Measurements from ENCODE around the gene TMEM258. TPM values are rescaled to one million over a fixed set of nuclear protein-coding genes. Genes with fewer than 3 reads are reported as not detected.
A peak's percentile ranks its signal among the peaks of the same experiment; 100 is the strongest.

Gene TMEM258
- total RNA-seq, 2 donors from 2014 or later = 146 to 169 TPM

DNA sequence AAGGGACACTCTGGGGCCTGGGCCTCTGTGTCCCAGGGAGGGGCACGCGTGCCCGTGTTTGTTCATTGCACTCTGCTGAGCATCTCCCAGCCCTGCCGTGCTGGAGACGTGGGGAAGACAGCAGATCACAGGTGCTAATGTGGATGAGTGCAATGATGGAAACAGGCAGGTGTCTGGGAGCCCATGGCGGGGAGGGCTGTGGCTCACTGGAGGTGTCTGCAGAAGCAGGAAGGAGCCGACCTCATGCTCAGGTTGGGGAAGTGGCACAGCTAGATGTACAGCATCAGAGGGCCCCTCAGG lies 7.9 kb downstream of the TMEM258 start:
- Mint-ChIP-seq H3K4me1 (ENCODE audit: low read depth) (peaks cover 2% of the 10 kb centered on the region), H3K36me3 (ENCODE audit: insufficient read depth in 2 of 2) (peaks cover 4 to 8% of the 10 kb centered on the region in 2 donors), H3K27me3 (ENCODE audit: low read depth) (no peaks in the 10 kb centered on the region), H3K4me3 (no peak overlapping the region), H3K27ac (no peak overlapping the region), H3K9me3 (no peaks in the 10 kb centered on the region)
- ATAC-seq (replicated peaks in 1 of 2) = no peak
- DNase-seq = no peak

DNA sequence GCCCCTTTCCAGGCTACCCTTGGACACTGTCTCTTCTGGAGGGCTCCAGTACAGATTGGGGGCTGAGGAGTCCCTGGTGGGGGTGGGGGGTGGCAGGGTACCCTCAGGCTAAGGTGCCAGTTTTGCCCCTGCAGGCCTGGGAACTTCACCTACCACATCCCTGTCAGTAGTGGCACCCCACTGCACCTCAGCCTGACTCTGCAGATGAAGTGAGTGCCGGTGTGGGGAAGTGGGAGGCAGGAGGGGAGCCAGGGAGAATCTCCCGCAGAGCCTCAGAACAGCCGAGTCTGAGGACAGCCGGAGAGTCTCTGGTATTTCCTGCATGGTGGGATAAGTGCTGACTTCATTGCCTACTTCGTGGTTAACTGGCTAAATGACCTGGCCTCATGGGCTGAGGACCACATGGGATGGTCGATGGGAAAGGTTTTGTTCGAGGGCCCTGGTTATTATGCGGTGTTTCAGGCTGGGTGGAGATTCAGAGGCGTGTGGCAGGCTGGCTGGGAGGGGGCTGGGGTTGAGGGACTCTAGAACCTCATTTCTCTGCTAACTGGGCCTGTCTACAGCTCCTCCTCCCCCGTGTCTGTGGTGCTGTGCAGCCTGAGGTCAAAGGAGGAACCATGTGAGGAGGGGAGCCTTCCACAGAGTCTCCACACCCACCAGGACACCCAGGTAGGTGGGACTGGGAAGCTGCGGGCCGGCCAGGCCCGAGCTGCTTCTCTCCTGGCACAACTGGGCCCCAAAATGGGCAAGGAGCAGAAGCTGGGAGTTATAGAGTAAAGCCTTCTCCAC lies 8.5 kb downstream of the TMEM258 start:
- Mint-ChIP-seq H3K36me3 (ENCODE audit: insufficient read depth in 2 of 2) (peaks cover 4 to 8% of the 10 kb centered on the region in 2 donors), H3K27me3 (ENCODE audit: low read depth) (no peaks in the 10 kb centered on the region), H3K4me3 (no peak overlapping the region), H3K9me3 (no peaks in the 10 kb centered on the region), H3K4me1 (ENCODE audit: low read depth) (no peaks in the 10 kb centered on the region), H3K27ac (no peak overlapping the region)
- DNase-seq = no peak
- no peak for ATAC-seq (replicated peaks in 1 of 2)

DNA sequence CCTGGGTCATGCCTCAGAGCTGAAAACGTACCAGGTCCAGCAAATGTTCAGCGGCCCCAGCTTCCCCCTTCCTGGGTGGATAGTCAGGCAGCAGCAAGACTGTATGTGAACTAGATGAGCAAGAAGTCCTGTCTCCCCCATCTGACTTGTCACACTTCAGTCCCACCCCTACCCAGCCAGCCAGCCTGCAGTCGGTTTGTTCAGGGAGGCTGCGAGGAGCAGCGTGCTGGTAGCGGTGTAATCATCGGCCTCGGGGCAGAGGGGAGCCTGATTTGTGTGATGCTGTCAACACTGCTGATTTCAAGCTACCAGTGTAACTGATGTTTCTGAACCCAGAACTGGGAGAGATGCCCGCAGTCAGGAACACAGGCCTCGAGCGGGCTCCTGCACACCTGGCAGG lies 9.6 kb downstream of the TMEM258 start:
- Mint-ChIP-seq H3K36me3 (ENCODE audit: insufficient read depth in 2 of 2) (peaks cover 0 to 4% of the 10 kb centered on the region in 2 donors), H3K9me3 (no peaks in the 10 kb centered on the region), H3K27ac (no peak overlapping the region), H3K4me3 (no peak overlapping the region), H3K4me1 (ENCODE audit: low read depth) (peaks cover 4% of the 10 kb centered on the region), H3K27me3 (ENCODE audit: low read depth) (no peaks in the 10 kb centered on the region)
- DNase-seq = no peak
- ATAC-seq (replicated peaks in 1 of 2) = no peak

DNA sequence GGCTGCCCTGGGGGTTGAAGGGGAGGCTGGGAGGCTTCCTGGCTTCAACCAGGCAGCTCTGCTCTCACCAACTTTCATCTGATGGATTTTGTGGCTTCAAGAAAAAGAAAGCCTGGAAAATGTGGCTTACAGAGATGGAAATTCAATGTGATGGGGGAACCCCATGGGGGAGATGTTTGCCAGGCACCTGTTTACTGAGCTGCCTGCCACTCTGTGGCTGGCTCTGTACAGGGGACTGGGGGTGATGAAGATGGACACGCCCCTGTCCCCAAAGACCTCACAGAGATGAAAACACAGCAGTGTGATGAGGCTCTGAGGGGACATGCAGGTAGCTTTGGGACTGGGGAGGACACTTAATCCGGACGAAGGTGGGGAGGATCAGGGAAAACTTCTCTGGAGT lies 10.1 kb downstream of the TMEM258 start:
- H3K27me3 Mint-ChIP-seq (ENCODE audit: low read depth) = no peaks in the 10 kb centered on the region
- DNase-seq = no peak
- ATAC-seq (replicated peaks in 1 of 2) = no peak
- H3K36me3 Mint-ChIP-seq (ENCODE audit: insufficient read depth in 2 of 2) = peaks cover 0 to 4% of the 10 kb centered on the region in 2 donors
- H3K27ac Mint-ChIP-seq = no peak overlapping the region
- H3K9me3 Mint-ChIP-seq = no peaks in the 10 kb centered on the region
- no peak overlapping the region for H3K4me3 Mint-ChIP-seq
- H3K4me1 Mint-ChIP-seq (ENCODE audit: low read depth) = peaks cover 6% of the 10 kb centered on the region

DNA sequence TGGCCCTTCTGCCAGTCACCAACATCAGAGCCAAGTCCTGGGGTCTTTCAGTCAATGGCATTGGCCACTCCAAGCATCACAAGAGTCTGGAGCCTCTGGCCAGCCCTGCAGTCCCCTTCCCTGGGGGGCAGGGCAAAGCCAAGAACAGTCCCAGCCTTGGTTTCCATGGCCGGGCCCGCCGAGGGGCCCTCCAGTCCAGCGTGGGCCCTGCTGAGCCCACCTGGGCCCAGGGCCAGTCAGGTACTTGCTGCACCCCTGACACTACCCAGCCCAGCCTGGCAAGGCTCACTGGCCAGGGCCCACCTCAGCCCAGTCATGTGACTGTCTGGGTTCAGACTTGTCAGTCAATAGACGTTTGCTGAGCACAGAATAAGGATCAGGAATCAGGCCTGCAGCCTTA lies 10.8 kb downstream of the TMEM258 start:
- peaks cover 13% of the 10 kb centered on the region for H3K4me1 Mint-ChIP-seq (ENCODE audit: low read depth)
- no peaks in the 10 kb centered on the region for H3K27me3 Mint-ChIP-seq (ENCODE audit: low read depth)
- H3K36me3 Mint-ChIP-seq (ENCODE audit: insufficient read depth in 2 of 2) = peaks cover 0 to 4% of the 10 kb centered on the region in 2 donors
- DNase-seq (no peak), ATAC-seq (replicated peaks in 1 of 2) (no peak)
- H3K9me3 Mint-ChIP-seq = no peaks in the 10 kb centered on the region
- H3K27ac Mint-ChIP-seq = no peak overlapping the region
- H3K4me3 Mint-ChIP-seq = no peak overlapping the region

DNA sequence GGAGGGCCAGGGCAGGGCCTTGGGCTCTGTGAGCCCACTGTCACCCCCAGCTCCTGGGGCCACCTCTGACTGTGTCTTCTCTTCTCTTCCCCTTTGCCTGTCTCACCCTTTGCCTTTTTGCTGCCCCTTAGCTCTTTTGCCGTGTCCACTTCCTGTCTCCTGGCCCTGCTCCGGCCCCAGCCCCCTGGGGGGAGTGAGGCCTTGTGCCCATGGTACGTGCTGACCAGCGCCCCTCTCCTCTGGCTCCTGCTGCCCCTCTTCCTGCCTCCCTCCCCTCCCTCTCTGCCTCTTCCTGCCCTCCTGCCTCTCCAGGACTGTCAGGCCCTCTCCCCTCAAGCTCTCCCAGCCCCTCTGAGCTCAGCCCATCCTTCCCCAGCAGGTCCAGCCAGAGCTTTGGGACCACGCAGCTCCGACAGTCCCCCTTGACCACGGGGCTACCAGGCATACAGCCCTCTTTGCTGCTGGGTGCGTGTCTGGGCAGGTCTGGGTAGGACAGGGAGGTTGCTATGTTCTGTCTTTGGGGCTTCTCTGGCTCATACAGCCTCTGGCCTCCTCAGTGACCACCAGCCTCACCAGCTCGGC lies 11.7 kb downstream of the TMEM258 start:
- Mint-ChIP-seq H3K4me3 (no peak overlapping the region), H3K9me3 (no peaks in the 10 kb centered on the region), H3K27me3 (ENCODE audit: low read depth) (no peaks in the 10 kb centered on the region), H3K27ac (no peak overlapping the region), H3K4me1 (ENCODE audit: low read depth) (peaks cover 17% of the 10 kb centered on the region), H3K36me3 (ENCODE audit: insufficient read depth in 2 of 2) (peaks cover 0 to 4% of the 10 kb centered on the region in 2 donors)
- no peak for ATAC-seq (replicated peaks in 1 of 2)
- no peak for DNase-seq

DNA sequence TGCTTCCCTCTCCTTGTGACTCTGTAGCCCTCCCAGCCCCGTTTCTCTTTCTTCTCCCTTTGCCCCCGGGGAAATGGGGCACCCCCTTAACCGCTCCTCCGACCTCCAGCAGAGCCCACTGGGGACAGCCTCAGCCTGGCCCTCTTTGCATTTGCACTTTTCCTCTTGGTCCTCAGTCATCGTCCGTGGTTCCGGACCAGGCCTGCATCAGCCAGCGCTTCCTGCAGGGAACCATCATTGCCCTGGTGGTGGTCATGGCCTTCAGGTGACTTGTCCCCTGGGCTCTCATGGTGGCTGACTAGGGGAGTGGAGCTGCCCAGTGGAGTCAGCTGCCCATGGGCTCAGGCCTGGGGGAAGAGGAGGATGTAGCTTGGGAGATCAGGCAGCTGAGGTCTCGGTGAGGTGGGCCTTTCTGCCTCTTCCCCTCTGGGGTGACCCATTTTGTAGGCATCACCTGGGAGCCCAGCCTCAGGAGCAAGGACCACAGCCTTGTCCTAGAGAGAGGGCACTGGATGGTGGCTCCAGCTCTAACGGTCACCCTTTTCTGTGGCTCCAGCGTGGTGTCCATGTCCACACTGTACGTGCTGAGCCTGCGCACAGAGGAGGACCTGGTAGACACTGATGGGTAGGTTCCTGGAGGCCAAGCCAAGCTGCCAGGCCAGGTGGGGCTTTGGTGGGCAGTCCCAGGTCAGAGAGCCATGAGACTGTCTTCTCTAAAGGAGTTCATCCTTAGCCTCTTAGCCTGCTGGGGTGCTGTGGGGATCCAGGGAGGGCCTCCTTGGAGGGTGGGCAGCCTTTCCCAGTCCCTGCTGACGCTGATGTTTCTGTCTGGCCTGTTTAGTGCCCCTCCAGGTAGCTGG lies 12.5 kb downstream of the TMEM258 start:
- H3K4me3 Mint-ChIP-seq = no peak overlapping the region
- H3K36me3 Mint-ChIP-seq (ENCODE audit: insufficient read depth in 2 of 2) = peaks cover 0 to 2% of the 10 kb centered on the region in 2 donors
- ATAC-seq (replicated peaks in 1 of 2) = no peak
- H3K27me3 Mint-ChIP-seq (ENCODE audit: low read depth) = no peaks in the 10 kb centered on the region
- no peak for DNase-seq
- no peaks in the 10 kb centered on the region for H3K9me3 Mint-ChIP-seq
- peaks cover 17% of the 10 kb centered on the region for H3K4me1 Mint-ChIP-seq (ENCODE audit: low read depth)
- H3K27ac Mint-ChIP-seq = no peak overlapping the region

DNA sequence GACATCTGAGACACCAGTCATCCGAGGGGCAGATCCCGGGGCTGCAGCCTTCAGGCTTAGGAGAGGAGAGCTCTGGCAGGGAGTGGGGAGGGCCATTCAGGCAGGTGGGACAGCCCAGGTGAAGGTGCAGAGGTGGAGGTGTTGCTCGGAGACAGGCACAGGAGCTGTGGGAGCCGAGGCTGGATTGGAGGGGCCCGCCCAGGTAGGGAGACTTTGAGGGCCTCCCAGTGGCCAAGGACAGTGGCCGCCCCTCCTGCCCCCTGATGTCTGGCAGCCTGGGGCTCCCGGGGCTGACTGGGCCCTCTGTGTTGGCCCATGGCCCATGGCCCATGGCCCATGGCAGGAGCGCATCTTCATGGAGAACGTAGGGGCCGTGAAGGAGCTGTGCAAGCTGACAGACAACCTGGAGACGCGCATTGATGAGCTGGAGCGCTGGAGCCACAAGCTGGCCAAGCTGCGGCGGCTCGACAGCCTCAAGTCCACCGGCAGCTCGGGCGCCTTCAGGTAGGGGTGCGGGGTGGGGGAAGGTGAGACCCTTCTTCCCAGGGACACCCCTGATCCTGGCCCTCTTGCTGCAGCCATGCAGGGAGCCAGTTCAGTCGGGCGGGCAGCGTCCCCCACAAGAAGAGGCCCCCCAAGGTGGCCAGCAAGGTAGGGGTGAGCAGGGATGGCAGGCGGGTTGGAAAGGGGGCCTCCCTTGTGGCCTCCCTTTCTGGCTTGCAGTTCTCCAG lies 13.3 kb downstream of the TMEM258 start:
- H3K36me3 Mint-ChIP-seq (ENCODE audit: insufficient read depth in 2 of 2) = no peaks in the 10 kb centered on the region
- no peak overlapping the region for H3K4me3 Mint-ChIP-seq
- ATAC-seq (replicated peaks in 1 of 2) (no peak), DNase-seq (no peak)
- H3K4me1 Mint-ChIP-seq (ENCODE audit: low read depth) = peaks cover 17% of the 10 kb centered on the region
- H3K27me3 Mint-ChIP-seq (ENCODE audit: low read depth) = no peaks in the 10 kb centered on the region
- no peaks in the 10 kb centered on the region for H3K9me3 Mint-ChIP-seq
- H3K27ac Mint-ChIP-seq = no peak overlapping the region

DNA sequence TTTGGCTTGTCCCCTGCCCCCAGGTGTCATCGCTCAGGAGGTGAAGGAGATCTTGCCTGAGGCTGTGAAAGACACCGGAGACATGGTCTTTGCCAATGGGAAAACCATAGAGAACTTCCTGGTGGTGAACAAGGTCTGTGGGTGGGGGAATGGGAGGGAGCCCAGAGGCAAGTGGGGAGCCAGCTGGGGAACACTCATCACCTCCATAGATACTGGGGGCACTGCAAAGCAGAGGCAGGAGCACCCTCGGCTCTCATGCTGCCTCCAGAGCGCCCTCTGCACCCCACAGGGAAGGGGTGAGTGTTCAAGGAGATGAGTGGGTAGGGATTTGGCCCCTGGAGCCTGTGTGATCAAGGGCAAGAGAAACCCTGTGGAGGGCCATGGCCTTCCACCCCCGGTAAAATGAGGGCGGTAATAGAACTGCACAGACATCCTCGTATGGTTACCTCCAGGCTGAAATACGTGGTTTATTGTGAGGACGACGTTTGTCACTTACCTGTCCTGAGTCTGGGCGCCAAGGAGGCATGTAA lies 14.0 kb downstream of the TMEM258 start:
- H3K27me3 Mint-ChIP-seq (ENCODE audit: low read depth) = no peaks in the 10 kb centered on the region
- DNase-seq = no peak
- peaks cover 17% of the 10 kb centered on the region for H3K4me1 Mint-ChIP-seq (ENCODE audit: low read depth)
- no peaks in the 10 kb centered on the region for H3K36me3 Mint-ChIP-seq (ENCODE audit: insufficient read depth in 2 of 2)
- H3K9me3 Mint-ChIP-seq = no peaks in the 10 kb centered on the region
- H3K27ac Mint-ChIP-seq = no peak overlapping the region
- ATAC-seq (replicated peaks in 1 of 2) = no peak
- no peak overlapping the region for H3K4me3 Mint-ChIP-seq

DNA sequence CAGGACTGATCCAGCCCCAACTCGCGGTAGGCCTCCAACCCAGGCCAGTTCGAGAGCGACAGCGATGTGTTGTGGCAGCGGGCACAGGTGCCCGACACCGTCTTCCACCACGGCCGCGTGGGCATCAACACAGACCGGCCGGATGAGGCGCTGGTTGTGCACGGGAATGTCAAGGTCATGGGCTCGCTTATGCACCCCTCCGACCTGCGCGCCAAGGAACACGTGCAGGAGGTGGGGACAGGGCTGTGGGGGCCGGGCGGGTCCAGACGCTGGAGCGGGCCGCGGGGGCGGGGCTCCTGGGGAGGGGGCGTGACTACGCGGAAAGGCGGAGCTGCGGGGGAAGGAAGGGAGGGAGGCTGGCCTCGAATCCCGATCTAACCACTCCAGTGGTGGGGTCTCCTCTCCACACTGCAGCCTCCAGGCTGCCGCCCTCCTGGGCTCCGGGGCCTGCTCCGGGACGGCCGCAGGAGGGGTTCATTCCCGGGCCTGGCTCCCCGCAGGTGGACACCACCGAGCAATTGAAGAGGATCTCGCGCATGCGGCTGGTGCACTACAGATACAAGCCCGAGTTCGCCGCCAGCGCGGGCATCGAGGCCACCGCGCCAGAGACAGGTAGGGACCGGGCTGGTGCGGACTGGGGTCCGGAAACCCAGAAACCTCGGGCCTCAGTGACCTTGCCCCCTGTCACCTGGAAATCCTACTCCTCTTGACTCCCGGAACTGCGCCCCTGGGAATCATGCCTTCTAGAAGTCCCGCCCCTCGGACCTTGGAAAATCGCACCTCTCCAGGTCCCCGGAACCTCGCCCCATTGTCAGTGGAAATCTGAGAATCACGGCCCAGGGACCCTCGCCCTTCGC lies 14.9 kb downstream of the TMEM258 start:
- Mint-ChIP-seq H3K4me1 (ENCODE audit: low read depth) (peaks cover 17% of the 10 kb centered on the region), H3K36me3 (ENCODE audit: insufficient read depth in 2 of 2) (no peaks in the 10 kb centered on the region), H3K27me3 (ENCODE audit: low read depth) (no peaks in the 10 kb centered on the region), H3K4me3 (peak overlapping the region; percentile 50 to 67), H3K9me3 (no peaks in the 10 kb centered on the region), H3K27ac (no peak overlapping the region)
- ATAC-seq (replicated peaks in 1 of 2) = peak; percentile 50 to 56
- peak; percentile 65 to 66 for DNase-seq

DNA sequence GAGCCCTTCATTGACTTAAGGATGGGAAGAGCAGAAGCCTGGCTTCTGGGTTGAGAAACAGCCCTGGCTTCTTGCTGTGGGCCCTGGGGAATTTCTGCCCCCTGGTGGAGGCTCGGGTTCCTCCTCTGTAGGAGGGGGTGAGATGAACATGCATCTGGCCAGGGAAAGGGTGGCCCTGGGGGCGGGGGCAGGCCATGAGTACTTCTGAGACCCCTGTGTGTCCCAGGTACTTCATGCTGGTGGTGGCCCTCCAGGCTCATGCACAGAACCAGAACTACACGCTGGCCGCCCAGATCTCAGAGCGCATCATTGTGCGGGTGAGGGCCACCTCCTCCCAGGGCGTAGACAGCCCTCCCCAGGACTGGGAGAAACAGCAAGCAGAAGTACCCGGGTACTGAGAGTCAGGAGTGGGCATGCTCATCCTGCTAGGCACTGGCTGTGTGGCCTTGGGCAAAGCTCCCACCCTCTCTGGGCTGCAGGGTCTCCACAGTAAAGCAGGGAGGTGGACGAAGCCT lies 15.8 kb downstream of the TMEM258 start:
- peaks cover 17% of the 10 kb centered on the region for H3K4me1 Mint-ChIP-seq (ENCODE audit: low read depth)
- H3K36me3 Mint-ChIP-seq (ENCODE audit: insufficient read depth in 2 of 2) = no peaks in the 10 kb centered on the region
- DNase-seq (peak; percentile 76 to 78), ATAC-seq (replicated peaks in 1 of 2) (peak; percentile 66 to 72)
- peak overlapping the region; percentile 44 to 67 for H3K4me3 Mint-ChIP-seq
- H3K27ac Mint-ChIP-seq = no peak overlapping the region
- H3K9me3 Mint-ChIP-seq = no peaks in the 10 kb centered on the region
- H3K27me3 Mint-ChIP-seq (ENCODE audit: low read depth) = no peaks in the 10 kb centered on the region
